GM23338 (cell line): ENCODE results near the gene DNAJC1. TPM values are rescaled to one million over a fixed set of nuclear protein-coding genes. Genes with fewer than 3 reads are reported as not detected.

ENCODE experiments used
- ATAC-seq: fragments of 200-7000 bp; cut with Tn5 transposase; 3 replicates; pipeline ENCODE4 v1.9.1; 2020
- DNase-seq: peaks from one replicate; pipeline ENCODE4 v3.0.0-alpha.2; 2015; ENCODE audit warnings: low spot score
- H2AFZ ChIP-seq: fragments of 200-600 bp; sonication (generic); 2 replicates; pipeline ENCODE4 v1.8.0; 2016; ENCODE audit warnings: antibody characterized with exemption, mild to moderate bottlenecking, moderate library complexity
- H3F3A ChIP-seq: fragments of 200-600 bp; sonication (generic); replicated peaks from 2 replicates; pipeline ENCODE4 v1.8.0; 2017; ENCODE audit warnings: antibody characterized with exemption, mixed run types, low read depth
- H3K27ac ChIP-seq: fragments of 200-600 bp; sonication (generic); 2 replicates; pipeline ENCODE4 v1.6.1; 2016; ENCODE audit warnings: low read depth
- H3K27me3 ChIP-seq: fragments of 200-600 bp; sonication (generic); 2 replicates; pipeline ENCODE4 v1.8.0; 2016; ENCODE audit warnings: mild to moderate bottlenecking, mixed run types, moderate library complexity; ENCODE audit not compliant: insufficient read depth
- H3K36me3 ChIP-seq: fragments of 200-600 bp; sonication (generic); 2 replicates; pipeline ENCODE4 v1.8.0; 2016; ENCODE audit warnings: mild to moderate bottlenecking; ENCODE audit not compliant: insufficient read depth
- H3K4me1 ChIP-seq: fragments of 200-600 bp; sonication (generic); 2 replicates; pipeline ENCODE4 v1.8.0; 2016; ENCODE audit warnings: mild to moderate bottlenecking, moderate library complexity; ENCODE audit not compliant: insufficient read depth
- H3K4me2 ChIP-seq: fragments of 200-600 bp; sonication (generic); 2 replicates; pipeline ENCODE4 v1.7.1; 2017; ENCODE audit warnings: mixed run types
- H3K4me3 ChIP-seq: fragments of 200-600 bp; sonication (generic); 2 replicates; pipeline ENCODE4 v1.6.1; 2016; ENCODE audit warnings: mixed run types
- H3K79me2 ChIP-seq: fragments of 200-600 bp; sonication (generic); replicated peaks from 2 replicates; pipeline ENCODE4 v1.8.0; 2017; ENCODE audit warnings: mild to moderate bottlenecking; ENCODE audit not compliant: insufficient read depth
- H3K9me2 ChIP-seq: fragments of 200-600 bp; sonication (generic); 2 replicates; pipeline ENCODE4 v1.8.0; 2017; ENCODE audit not compliant: insufficient read depth
- H4K20me1 ChIP-seq: fragments of 200-600 bp; sonication (generic); replicated peaks from 2 replicates; pipeline ENCODE4 v1.8.0; 2017; ENCODE audit warnings: mild to moderate bottlenecking; ENCODE audit not compliant: insufficient read depth
- H3K27ac Mint-ChIP-seq: 2 replicates; pipeline ENCODE4 v1.8.0; 2020; ENCODE audit warnings: inconsistent platforms, mild to moderate bottlenecking, moderate library complexity, mixed read lengths
- H3K27me3 Mint-ChIP-seq: 3 replicates; pipeline ENCODE4 v1.8.0; 2022; ENCODE audit warnings: low read depth, mild to moderate bottlenecking, moderate library complexity, mixed read lengths, inconsistent platforms; ENCODE audit not compliant: insufficient read depth, poor library complexity
- H3K36me3 Mint-ChIP-seq: 3 replicates; pipeline ENCODE4 v1.8.0; 2021; ENCODE audit warnings: low read depth, mild to moderate bottlenecking, inconsistent platforms, moderate library complexity, mixed read lengths
- H3K4me1 Mint-ChIP-seq: 3 replicates; pipeline ENCODE4 v1.8.0; 2020; ENCODE audit warnings: mild to moderate bottlenecking, inconsistent platforms, mixed read lengths
- H3K4me3 Mint-ChIP-seq: 3 replicates; pipeline ENCODE4 v1.8.0; 2021; ENCODE audit warnings: moderate library complexity, mild to moderate bottlenecking, inconsistent platforms, mixed read lengths
- H3K9me3 Mint-ChIP-seq: 3 replicates; pipeline ENCODE4 v1.8.0; 2020; ENCODE audit warnings: moderate library complexity, mild to moderate bottlenecking, inconsistent platforms, mixed read lengths
- EZH2phosphoT487 ChIP-seq: fragments of 200-600 bp; sonication (generic); IDR thresholded peaks from one replicate; pipeline ENCODE4 v1.8.1; 2018; ENCODE audit warnings: antibody characterized with exemption; ENCODE audit not compliant: unreplicated experiment
- JUNB ChIP-seq: IDR thresholded peaks from one replicate; pipeline ENCODE4 v1.6.1; 2016; ENCODE audit warnings: antibody characterized with exemption; ENCODE audit not compliant: unreplicated experiment
- POLR2AphosphoS5 ChIP-seq: IDR thresholded peaks from 2 replicates; pipeline ENCODE4 v1.6.1; 2016; ENCODE audit warnings: antibody characterized with exemption, low read depth
- REST ChIP-seq: IDR thresholded peaks from one replicate; pipeline ENCODE4 v1.6.1; 2018; ENCODE audit warnings: antibody characterized with exemption; ENCODE audit not compliant: unreplicated experiment
- STAT1 ChIP-seq: IDR thresholded peaks from one replicate; pipeline ENCODE4 v1.6.1; 2016; ENCODE audit warnings: antibody characterized with exemption; ENCODE audit not compliant: unreplicated experiment
- ZNF114 ChIP-seq: fragments of 250-450 bp; sonication (Bioruptor Pico); IDR thresholded peaks from 2 replicates; pipeline ENCODE4 v1.5.0; 2020; ENCODE audit warnings: mild to moderate bottlenecking, moderate library complexity
- ZNF331 ChIP-seq: fragments of 250-450 bp; sonication (Bioruptor Pico); IDR thresholded peaks from 2 replicates; pipeline ENCODE4 v1.5.0; 2020; ENCODE audit warnings: low read depth, mild to moderate bottlenecking, moderate library complexity
- ZNF462 ChIP-seq: fragments of 250-450 bp; sonication (Bioruptor Pico); IDR thresholded peaks from 2 replicates; pipeline ENCODE4 v1.5.0; 2020; ENCODE audit warnings: mild to moderate bottlenecking, moderate library complexity
- polyA plus RNA-seq: library from polyadenylated mRNA; unstranded; fragments of >200 nt; fragmentation: Nextera tagmentation; extraction: Ambion mirVana; gene quantifications from 2 replicates; pipeline ENCODE4 v1.2.1, GENCODE V29; 2016
- total RNA-seq: library from RNA; depleted of rRNA; stranded (reverse); fragments of >200 nt; shearing (Covaris generic); gene quantifications from 2 replicates; pipeline ENCODE4 v1.2.3, GENCODE V29; 2014

The DNAJC1 gene
- total and polyA plus RNA-seq, 2 experiments from 2014 or later = 38.6 to 45.3 TPM

GRCh38 chr10:21885940-21886339 lies 117.6 kb downstream of the DNAJC1 start (continued):
- TF ChIP-seq ZNF462 (CRISPR knock-in tag) (no peak), STAT1 (no peak), ZNF114 (CRISPR knock-in tag) (no peak), JUNB (no peak), POLR2AphosphoS5 (no peak)

DNA sequence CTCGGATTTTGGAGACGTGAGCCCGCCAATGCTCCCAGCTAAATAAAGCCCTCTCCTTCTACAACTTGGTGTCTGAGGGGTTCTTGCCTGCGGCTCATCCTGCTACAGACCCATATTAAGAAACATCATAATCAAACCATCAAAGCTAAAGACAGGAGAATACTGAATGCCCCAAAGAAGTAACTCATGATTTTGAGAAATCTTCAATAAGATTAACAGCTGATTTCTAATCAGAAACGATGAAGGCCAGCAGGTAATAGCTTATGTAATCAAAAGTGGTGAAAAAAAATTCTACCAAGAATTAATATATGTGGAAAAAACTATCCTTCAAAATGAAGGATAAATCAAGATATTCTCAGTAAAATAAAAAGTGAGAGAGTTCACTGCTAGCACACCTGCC lies 130.3 kb downstream of the DNAJC1 start:
- no peaks in the 10 kb centered on the region for H3F3A ChIP-seq
- DNase-seq (no peak), ATAC-seq (no peak)
- peaks cover 39% of the 10 kb centered on the region for H3K36me3 Mint-ChIP-seq
- H3K9me3 Mint-ChIP-seq = peaks cover 29% of the 10 kb centered on the region
- H2AFZ ChIP-seq = no peak overlapping the region
- H3K27ac ChIP-seq = no peak overlapping the region
- H3K36me3 ChIP-seq = no peaks in the 10 kb centered on the region; the same call in 1 of the 2 replicates
- H3K27ac Mint-ChIP-seq = no peak overlapping the region
- no peaks in the 10 kb centered on the region for H3K27me3 Mint-ChIP-seq
- H3K9me2 ChIP-seq = 0 out of 2 replicates have a peak, but pooled peaks cover 3% of the 10 kb centered on the region
- H3K27me3 ChIP-seq = no peaks in the 10 kb centered on the region
- peaks cover 12% of the 10 kb centered on the region; the same call in 2 of the 3 replicates for H3K4me1 Mint-ChIP-seq
- no peak overlapping the region for H3K4me3 ChIP-seq
- peaks cover 15% of the 10 kb centered on the region for H3K4me1 ChIP-seq
- no peak overlapping the region for H3K4me3 Mint-ChIP-seq
- no peaks in the 10 kb centered on the region for H3K79me2 ChIP-seq
- H4K20me1 ChIP-seq = no peaks in the 10 kb centered on the region
- no peak overlapping the region for H3K4me2 ChIP-seq
- TF ChIP-seq REST = no peak
- TF ChIP-seq ZNF114 (CRISPR knock-in tag) = no peak
- TF ChIP-seq JUNB = no peak
- no peak for TF ChIP-seq EZH2phosphoT487
- no peak for TF ChIP-seq ZNF331 (CRISPR knock-in tag)
